NCI-H226 (cell line): Measurements from ENCODE around the gene RPSA.
"Not testable (repeated sequence)": the region's sequence is repeated elsewhere in the genome, so short reads cannot be mapped to it uniquely, and the experiment has no call there.

ENCODE experiments used
- DNase-seq: peaks from one replicate; pipeline ENCODE4 v3.0.0-alpha.2; 2015

Gene RPSA

DNA sequence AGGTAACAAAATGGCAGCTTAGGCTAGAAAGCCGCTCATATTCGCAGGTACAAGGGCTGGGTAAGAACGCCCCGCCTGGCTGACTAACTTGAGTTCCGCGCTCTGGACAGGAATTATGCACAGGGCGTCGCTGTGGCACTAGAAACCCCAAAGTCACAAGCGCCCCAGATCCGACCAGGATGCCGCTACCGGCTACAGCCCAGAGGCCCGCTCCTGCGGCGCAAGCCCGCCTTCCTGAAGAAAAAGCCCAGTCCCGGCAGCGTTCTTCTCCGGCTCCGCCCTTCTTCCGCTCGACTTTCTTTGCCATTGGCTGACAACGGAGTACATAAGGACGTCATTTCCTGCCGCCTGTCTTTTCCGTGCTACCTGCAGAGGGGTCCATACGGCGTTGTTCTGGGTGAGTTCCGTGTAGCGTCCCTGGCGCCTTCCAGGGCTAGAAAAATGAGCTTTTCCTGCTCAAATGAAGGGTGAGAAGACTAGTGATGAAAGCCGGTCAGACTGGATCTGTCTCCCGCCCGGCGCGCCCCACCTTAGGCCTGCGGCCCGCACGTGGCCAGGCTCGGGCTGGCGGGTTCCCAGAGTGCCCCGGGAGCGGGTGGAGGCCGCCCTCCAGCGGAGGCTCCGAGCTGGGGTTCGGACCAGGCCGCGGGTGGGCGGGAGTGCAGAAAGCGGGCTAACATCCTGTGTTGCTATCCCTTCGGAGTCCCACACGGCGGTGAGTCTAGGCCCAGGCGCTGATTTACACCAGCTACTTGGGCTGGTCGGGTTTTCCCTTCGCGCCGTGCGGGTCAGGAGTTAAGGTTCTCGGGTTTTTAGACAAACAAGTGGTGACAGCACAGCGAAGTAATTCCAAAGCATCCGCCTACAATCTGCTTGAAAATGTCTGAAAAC lies at the start of gene RPSA:
RPSA (plus strand) TSS at position 353 of the 891 bp plus-strand sequence. CDS start 934 bp downstream, outside the sequence.
- DNase-seq, result peak; percentile 97

GRCh38 chr3:39358333-39358732 lies 48.2 kb upstream of the RPSA start:
- DNase-seq, result no peak

DNA sequence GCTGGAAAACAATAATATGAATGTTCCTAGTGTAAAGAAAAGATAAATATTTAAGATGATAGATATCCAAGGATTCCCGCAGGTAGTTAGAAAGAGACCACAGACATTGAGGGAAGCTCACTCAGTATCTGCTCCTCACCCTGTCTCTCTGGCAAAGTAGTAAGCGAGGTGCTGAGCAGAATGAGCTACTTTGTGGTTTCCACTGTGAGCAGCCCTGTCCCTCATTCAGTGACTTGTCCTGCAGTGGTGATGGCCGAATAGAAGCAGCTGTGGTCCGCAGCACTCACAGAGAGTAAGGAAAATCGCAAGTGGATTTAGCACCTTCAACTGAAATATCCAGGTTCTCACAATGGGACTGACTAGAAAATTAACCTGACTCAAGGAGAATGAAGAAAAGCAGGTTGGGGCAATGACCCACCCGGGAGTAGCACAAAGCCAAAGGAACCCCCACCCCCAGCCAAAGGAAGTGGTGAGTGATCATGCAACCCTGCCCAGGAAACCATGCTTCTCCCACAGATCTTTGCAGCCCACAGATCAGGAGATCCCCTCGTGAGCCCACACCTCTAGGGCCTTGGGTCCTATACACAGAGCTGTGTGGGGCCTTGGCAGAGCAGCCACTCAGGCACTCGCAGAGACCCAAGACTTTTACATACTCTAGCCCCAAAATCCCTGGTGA lies 45.1 kb upstream of the RPSA start:
- no peak for DNase-seq

DNA sequence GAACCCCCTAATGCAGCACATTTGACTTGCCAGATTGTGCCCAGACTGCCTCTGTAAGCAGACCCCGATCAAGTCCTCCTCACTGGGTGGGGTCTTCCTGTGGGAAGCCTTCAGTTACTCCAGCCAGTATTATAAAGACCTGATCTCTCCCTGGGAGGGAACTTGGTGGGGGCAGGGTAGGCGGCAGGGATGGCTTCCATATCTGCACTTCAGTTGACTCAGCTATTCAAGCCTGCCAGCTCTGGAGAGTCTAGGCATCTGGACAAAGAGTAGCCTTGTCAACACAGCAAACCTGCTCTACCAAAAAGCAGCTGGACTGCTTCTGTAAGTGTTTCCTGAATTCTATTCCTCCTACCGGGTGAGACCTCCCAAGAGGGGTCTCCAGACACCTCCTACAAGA lies 44.3 kb upstream of the RPSA start:
- no peak for DNase-seq

- no peak for DNase-seq
These were observed 43.7 kb upstream of the RPSA start for GRCh38 chr3:39362812-39363211.

- DNase-seq, result not testable (repeated sequence)
These were observed 36.1 kb upstream of the RPSA start for GRCh38 chr3:39370450-39370849.

GRCh38 chr3:39372833-39373232 lies 33.7 kb upstream of the RPSA start:
- DNase-seq, result no peak

DNA sequence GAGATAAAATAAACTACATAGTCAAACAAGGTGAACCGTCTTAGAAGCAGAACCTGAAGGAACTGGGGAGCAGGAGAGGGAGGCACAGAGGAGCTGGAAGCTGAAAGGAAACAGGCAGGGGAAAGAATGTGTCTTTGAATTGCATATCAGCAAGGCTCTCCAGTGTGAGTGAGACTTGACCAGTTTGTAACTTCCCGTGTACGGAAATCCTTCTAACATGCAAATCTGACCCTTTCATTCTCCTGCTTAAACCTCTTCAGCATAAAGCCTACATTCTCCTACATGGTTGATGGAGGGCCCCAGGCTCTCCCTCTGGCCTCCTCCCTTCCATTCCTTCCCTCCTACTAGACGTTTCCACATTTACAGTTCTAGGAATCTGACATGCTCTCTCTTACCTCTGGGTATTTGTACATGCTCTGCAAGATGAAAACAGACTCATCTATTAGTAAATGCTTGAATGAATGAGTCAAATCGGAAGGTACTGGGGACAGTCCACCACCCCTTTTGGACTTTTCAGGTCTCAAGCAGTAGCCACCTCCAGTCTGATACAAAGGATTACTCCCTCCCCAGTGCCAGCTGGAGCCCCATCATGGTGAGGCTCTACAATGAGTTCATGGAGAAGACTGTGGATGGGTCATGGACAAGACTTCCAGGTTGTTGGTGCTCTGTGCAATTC lies 29.4 kb upstream of the RPSA start:
- no peak for DNase-seq

- peak; percentile 24 for DNase-seq
These were observed 28.4 kb upstream of the RPSA start for GRCh38 chr3:39378088-39378487.

GRCh38 chr3:39378957-39379777 lies 27.4 kb upstream of the RPSA start:
- DNase-seq, result no peak

DNA sequence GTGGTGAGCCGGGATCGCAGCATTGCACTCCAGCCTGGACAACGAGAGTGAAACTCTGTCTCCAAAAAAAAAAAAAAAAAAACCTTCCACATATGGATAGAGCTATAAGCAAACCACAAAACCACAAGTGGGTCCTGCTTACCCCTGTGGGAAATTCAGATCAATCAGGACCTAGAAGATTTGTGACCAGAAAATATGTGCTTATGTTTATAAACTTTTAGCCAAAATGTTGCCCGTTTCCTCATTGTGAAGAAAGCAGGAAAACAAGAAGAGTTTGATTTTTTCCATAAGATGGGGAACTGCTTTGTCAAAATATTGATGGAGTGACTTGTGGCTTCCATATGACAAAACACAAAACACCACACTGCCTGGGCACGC lies 26.8 kb upstream of the RPSA start:
- DNase-seq, result no peak

GRCh38 chr3:39381432-39381831 lies 25.1 kb upstream of the RPSA start:
- no peak for DNase-seq

GRCh38 chr3:39383045-39383880 lies 23.3 kb upstream of the RPSA start, which contains the start of gene SLC25A38:
Gene SLC25A38 (plus strand): TSS chr3:39383370. CDS start chr3:39383725, 355 bp downstream.
- peak; percentile 81 for DNase-seq

DNA sequence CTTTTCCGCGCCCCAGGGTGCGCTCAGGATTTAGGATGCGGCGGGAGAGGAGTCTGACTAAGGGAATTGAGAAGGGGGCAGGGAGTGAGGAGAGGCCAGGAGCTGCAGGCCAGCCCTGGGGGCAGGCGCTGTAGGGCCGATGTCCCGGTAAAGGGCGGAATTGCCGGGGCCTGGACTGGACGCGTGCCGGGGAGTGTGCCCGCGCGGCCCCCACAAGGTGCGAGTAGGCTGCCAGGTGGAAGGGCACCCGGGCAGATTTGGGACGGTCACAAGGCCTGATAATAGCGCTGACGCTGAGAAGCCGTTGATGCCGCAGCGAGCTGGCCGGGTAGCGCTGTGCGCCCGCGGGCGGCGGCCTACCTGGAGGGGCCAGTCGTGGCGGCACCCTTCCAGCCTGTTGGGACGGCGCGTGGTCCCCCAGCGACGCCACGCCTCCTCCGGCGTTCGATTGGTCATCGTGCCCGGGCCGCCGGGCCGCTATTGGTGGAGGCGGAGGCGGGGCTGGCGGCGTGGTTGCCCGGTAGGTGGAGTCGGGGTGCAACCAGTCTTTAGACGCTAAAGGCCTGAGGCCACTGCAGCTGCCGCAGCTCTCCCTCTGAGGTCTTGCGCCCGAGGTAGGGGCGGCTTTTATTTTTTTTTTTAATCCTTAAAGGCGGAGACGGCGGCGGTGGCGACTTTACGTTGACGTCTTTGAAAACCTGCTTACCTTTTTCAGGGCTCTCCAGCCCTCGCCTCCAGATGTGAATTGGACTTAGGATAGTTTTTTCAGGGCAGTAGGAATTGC lies 22.4 kb upstream of the RPSA start:
- DNase-seq, result peak; percentile 91

- no peak for DNase-seq
These were observed 21.9 kb upstream of the RPSA start for GRCh38 chr3:39384665-39385000.

- DNase-seq, result no peak
These were observed 20.9 kb upstream of the RPSA start for GRCh38 chr3:39385456-39386090.

DNA sequence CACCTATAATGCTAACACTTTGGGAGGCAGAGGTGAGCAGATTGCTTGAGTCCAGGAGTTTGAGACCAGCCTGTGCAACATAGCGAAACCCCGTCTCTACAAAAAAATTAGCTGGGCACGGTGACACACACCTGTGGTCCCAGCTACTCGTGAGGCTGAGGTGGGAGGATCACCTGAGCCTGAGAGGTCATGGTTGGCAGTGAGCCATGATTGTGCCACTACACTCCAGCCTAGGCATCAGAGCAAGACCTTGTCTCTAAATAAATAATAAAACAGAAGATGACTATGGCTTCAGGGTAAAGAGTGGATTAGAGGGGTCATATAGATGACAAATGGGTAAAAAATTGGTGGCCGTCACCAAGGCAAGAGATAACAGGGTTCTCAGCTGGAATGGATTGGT lies 20.2 kb upstream of the RPSA start:
- DNase-seq, result no peak

DNA sequence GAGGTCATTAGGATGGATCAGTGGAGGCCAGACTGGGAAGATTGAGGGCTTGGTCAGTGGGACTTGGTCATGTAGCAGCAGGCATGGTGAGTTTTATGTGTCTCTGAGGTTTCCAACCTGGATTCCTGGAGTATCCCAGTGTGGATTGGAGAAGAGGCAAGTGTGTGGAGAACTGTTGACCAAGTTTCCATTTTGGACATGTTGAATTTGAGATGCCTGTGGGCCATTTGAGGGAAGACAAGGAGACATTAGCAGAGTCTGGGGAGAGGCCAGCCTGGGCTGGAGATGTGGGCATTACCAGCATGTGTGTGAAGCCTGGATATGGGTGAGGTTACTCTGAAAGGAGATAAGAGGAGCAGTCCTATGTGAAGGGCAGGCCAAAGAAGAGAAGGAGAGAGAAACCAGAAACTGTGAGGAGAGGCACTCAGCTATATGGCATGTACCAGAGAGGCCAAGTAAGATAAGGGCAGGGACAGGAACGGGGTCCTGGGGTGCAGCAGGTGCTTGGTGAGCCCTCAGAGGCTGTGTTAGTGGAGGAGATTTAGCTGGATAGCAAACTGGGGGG lies 19.0 kb upstream of the RPSA start:
- no peak for DNase-seq

DNA sequence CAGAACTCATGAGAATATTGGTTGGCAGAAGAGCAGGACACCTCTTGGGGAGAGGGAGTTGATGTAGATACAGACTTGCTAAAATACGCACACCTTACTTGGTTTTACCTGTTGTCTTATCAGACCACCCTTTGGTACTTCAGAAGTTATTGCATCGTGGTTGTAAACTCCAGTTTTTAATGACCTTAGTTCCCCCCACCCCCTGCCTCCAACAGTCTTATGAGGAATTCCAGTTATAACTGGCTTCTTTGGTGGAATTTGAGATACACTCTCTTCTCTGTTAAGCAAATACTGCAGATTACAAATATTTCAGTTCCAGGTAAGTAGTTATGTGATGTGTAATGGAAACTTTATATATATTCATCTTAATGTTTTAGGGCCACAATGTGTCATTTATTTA lies 18.4 kb upstream of the RPSA start:
- no peak for DNase-seq

DNA sequence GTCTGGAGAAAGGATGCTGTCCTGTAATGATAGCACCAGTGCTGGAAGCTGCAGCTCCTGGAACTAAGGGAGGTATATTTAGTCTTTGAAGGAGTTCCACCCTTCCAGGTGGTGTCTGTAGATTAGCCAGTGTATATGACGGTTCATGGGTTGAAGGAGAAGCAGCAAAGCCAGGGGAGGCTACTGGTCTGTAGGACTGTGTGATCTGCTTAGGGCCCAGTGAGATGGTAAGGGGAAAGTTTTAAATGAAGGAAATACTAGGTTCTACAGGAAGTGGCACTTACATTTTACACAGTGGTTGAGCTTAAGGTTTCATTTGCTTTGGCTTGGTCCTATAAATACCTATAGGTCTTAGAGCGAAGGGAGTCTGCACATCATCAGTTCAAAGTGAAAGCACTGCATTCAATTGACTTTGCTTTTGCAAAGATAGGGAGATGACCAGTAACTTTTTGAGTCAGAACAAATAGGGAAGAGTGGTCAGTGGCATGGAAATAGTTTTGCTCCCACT lies 17.7 kb upstream of the RPSA start:
- no peak for DNase-seq
